Esophagus squamous epithelium (tissue), 4 donors: ENCODE data around the gene KIF1A.

Experiments used
- POLR2A ChIP-seq, 4 donors: fragments of 450-650 bp; IDR thresholded peaks; one replicate each; pipeline ENCODE4 v1.6.1; 2017; ENCODE audit warnings: antibody characterized with exemption in 4 of 4, mild to moderate bottlenecking in 4 of 4, moderate library complexity in 3 of 4
- TF ChIP-seq, protein P1 (sequence below), 6 experiments: fragments of 450-650 bp in 4 of 6; fragments of 200-600 bp in 2 of 6; sonication (generic) in 2 of 6; IDR thresholded peaks; one replicate each; pipeline ENCODE4 v1.5.1; 2016 to 2019; ENCODE audit warnings: antibody characterized with exemption in 6 of 6, mild to moderate bottlenecking in 4 of 6, moderate library complexity in 4 of 6

GRCh38 chr2:240835528-240835927 is 15.5 kb upstream of the KIF1A start:
- TF ChIP-seq, protein P1, sequence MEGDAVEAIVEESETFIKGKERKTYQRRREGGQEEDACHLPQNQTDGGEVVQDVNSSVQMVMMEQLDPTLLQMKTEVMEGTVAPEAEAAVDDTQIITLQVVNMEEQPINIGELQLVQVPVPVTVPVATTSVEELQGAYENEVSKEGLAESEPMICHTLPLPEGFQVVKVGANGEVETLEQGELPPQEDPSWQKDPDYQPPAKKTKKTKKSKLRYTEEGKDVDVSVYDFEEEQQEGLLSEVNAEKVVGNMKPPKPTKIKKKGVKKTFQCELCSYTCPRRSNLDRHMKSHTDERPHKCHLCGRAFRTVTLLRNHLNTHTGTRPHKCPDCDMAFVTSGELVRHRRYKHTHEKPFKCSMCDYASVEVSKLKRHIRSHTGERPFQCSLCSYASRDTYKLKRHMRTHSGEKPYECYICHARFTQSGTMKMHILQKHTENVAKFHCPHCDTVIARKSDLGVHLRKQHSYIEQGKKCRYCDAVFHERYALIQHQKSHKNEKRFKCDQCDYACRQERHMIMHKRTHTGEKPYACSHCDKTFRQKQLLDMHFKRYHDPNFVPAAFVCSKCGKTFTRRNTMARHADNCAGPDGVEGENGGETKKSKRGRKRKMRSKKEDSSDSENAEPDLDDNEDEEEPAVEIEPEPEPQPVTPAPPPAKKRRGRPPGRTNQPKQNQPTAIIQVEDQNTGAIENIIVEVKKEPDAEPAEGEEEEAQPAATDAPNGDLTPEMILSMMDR (IDR thresholded peaks at IDR 0.05), result no peak
- no peak for TF ChIP-seq POLR2A (IDR thresholded peaks at IDR 0.05)
